Activated CD4-positive, alpha-beta T cell treated with anti-CD3 and anti-CD28 coated beads for 36 hours (primary cell): ENCODE data around the gene SPDYE5. TPM values are rescaled to one million over a fixed set of nuclear protein-coding genes. Genes with fewer than 3 reads are reported as not detected.
"Not testable (repeated sequence)": the region's sequence is repeated elsewhere in the genome, so short reads cannot be mapped to it uniquely, and the experiment has no call there.

ENCODE experiments used
- ATAC-seq: fragments of 200-7000 bp; cut with Tn5 transposase; one replicate; pipeline ENCODE4 v1.10.0; 2021; ENCODE audit warnings: mild to moderate bottlenecking, moderate library complexity
- CTCF ChIA-PET: fragments of 350-600 bp; sonication (Branson Sonifier 250); formaldehyde crosslinking; loops from one replicate; lab custom pipeline; 2021; ENCODE audit warnings: antibody characterized with exemption; lab: Charles Lee
- POLR2A ChIA-PET: fragments of 350-600 bp; sonication (Branson Sonifier 250); formaldehyde crosslinking; loops from one replicate; lab custom pipeline; 2021; ENCODE audit warnings: antibody characterized with exemption, inconsistent platforms; lab: Charles Lee
- DNase-seq: peaks from one replicate; pipeline ENCODE4 v3.0.0-alpha.2; 2020
- H3K27ac Mint-ChIP-seq: one replicate; pipeline ENCODE4 v1.8.0; 2021; ENCODE audit warnings: mixed read lengths
- H3K27me3 Mint-ChIP-seq: one replicate; pipeline ENCODE4 v1.8.0; 2021; ENCODE audit warnings: mixed read lengths
- H3K36me3 Mint-ChIP-seq: one replicate; pipeline ENCODE4 v1.8.0; 2021; ENCODE audit warnings: low read depth, mixed read lengths
- H3K4me1 Mint-ChIP-seq: one replicate; pipeline ENCODE4 v1.8.0; 2021; ENCODE audit warnings: mixed read lengths
- H3K4me3 Mint-ChIP-seq: one replicate; pipeline ENCODE4 v1.8.0; 2021; ENCODE audit warnings: mild to moderate bottlenecking, moderate library complexity, mixed read lengths
- H3K9me3 Mint-ChIP-seq: one replicate; pipeline ENCODE4 v1.8.0; 2021; ENCODE audit warnings: low read depth, mixed read lengths
- intact Hi-C, 2 experiments: fragments of 100-400 bp; cut with DNase I in 1 of 2; cut with micrococcal nuclease in 1 of 2; formaldehyde crosslinking; loops; one replicate each; pipeline versions ENCODE4 v1.14.2 to v1.15.1; 2022 to 2024; cut with DNase I, micrococcal nuclease
- total RNA-seq, 2 experiments: library from RNA; stranded (reverse); gene quantifications; one replicate each; pipeline ENCODE4 v1.2.3, GENCODE V29; 2021

SPDYE5 gene
- total RNA-seq, 2 experiments from 2014 or later, result not detected

DNA sequence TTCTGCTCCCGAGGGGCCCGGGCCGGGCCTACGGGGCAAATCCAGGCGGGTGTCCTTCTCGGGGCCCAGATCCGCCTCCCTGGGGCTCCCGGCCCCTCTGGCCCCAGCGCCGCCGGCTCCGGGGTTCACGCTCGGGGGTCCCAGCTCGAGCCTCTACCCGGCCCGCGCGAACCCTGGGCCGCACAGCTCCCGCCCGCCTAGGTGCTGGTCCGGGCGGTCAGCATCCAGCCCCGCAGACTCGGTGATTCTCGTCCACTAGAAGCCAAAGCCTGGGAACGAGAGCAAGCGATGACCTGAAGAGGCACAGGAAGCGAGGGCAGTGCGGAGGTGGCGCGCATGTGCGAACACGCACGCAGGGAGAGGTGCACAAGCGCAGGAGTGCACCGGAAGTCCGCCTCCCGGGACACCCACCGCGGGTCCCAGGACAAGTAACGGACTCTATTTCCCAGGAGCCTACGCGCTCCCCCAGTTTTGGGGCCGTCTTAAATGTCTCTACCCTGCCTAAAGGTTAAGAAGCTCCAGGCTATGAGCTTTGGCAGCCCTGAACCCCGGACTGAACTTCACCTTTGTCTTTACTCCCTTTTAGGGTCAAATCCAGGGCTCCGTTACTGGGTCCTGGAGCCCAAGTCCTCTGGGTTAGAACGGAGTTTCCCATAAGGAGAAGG is 6.0 kb upstream of the SPDYE5 start, which contains the start of gene POM121C:
TSS of gene POM121C (minus strand) at position 321 of the 665 bp plus-strand sequence. CDS start 44,803 bp downstream, outside the sequence.
- POLR2A ChIA-PET, CTCF ChIA-PET, H3K9me3 Mint-ChIP-seq, H3K4me1 Mint-ChIP-seq, H3K27me3 Mint-ChIP-seq: not testable (repeated sequence)
- Mint-ChIP-seq H3K4me3 (peak within 1 kb of the TSS; percentile 93), H3K27ac (peak within 1 kb of the TSS; percentile 86), H3K36me3 (peaks cover 14% of the 10 kb centered on the region)
- ATAC-seq (peak; percentile 100), DNase-seq (peak; percentile 94)
- intact Hi-C loops, result loop anchor here in 1 of 2 experiments (2.0 to 10.0 kb wide), 3 partner anchors 43 to 253 kb away; partner anchors contain the start of gene HIP1

DNA sequence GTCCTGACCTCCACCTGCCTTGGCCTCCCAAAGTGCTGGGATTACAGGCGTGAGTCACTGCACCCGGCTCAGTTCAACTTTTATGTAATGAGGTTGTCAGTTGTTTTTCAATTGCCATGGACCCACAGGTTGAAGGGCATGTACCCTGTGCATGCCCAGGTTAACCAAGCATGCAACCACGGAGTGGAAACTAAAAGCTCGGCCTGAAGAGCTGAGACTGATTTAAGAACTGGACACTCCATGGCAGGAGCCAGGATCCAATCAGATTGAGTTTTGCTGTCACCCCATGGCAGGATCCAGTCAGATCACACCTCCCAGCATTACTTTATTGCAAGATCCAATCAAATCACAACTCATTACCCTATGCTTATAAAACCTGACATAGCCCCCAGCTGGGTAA is 16.9 kb downstream of the SPDYE5 start:
- H3K27ac Mint-ChIP-seq, CTCF ChIA-PET, DNase-seq, POLR2A ChIA-PET, H3K27me3 Mint-ChIP-seq, H3K4me3 Mint-ChIP-seq, intact Hi-C loops, H3K9me3 Mint-ChIP-seq, H3K36me3 Mint-ChIP-seq, H3K4me1 Mint-ChIP-seq, ATAC-seq: not testable (repeated sequence)

DNA sequence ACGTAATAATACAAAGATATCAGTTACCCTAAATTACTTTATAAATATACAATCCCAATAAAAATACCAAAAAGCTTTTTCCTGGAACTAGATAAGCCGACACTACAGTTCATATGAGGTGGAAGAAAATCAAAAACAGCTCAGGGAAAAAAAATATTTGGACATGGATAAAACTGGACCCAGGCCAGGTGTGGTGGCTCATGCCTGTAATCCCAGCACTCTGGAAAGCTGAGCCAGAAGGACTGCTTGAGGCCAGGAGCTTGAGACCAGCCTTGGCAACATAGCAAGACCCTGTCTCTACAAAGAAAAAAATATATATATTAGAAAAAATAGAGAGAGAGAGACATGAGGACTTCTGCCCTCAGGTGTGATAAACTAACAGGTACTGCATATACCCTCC is 26.7 kb downstream of the SPDYE5 start:
- H3K27ac Mint-ChIP-seq, CTCF ChIA-PET, DNase-seq, H3K27me3 Mint-ChIP-seq, POLR2A ChIA-PET, H3K4me3 Mint-ChIP-seq, ATAC-seq, intact Hi-C loops: not testable (repeated sequence)
- H3K4me1 Mint-ChIP-seq, result peaks cover 14% of the 10 kb centered on the region
- peaks cover 42% of the 10 kb centered on the region for H3K36me3 Mint-ChIP-seq
- H3K9me3 Mint-ChIP-seq, result peaks cover 12% of the 10 kb centered on the region

DNA sequence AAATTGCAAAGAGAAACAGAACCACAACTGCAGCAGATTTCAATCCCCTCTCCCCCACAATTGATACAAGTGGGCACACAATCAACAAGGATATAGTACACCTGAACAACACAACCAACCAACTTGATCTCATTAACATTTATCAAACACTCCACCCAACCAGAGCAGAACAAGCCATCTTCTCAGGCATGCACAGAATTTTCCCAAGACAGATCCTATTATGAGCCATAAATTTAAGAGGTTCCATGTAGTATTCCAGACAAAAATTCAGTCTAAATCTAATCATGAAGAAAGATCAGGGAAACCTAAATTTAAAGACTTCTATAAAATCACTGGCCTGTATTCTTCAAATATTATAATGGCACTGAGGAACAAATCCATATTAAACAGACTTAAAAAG is 29.6 kb downstream of the SPDYE5 start:
- intact Hi-C loops, result loop anchor here in 1 of 2 experiments (10.0 kb wide), 2 partner anchors 123 to 447 kb away; partner anchors contain the start of gene RCC1L
- ATAC-seq, POLR2A ChIA-PET, H3K4me3 Mint-ChIP-seq, CTCF ChIA-PET, DNase-seq, H3K27me3 Mint-ChIP-seq: not testable (repeated sequence)
- H3K9me3 Mint-ChIP-seq, result peaks cover 12% of the 10 kb centered on the region
- peak overlapping the region; percentile 3 for H3K27ac Mint-ChIP-seq
- H3K4me1 Mint-ChIP-seq, result peaks cover 29% of the 10 kb centered on the region
- H3K36me3 Mint-ChIP-seq, result peaks cover 55% of the 10 kb centered on the region

DNA sequence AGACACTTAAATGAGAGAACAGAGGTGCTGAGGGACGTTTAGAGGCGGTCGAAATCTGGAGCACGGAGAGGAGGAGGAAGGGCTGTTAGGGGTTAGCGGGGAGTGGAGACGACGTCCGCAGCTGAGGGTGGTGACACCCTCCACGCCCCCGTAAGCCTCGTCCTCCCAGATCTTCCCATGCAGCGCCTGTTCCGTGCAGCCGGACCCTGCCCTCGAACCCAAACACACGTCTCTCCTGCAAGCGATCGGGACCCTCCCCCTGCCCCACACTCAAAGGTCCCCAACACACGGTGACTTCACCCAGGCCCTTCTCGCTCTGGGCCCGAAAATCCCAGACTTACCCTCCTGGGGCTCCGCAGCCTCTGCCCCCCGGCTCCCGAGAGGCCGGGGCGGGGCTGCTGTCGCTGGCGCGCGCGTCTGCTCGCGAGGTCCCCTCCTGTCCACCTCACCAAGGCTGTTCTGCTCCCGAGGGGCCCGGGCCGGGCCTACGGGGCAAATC is 35.2 kb downstream of the SPDYE5 start:
- H3K27me3 Mint-ChIP-seq, H3K9me3 Mint-ChIP-seq, ATAC-seq, POLR2A ChIA-PET: not testable (repeated sequence)
- Mint-ChIP-seq H3K27ac (peak overlapping the region; percentile 92), H3K4me3 (peak overlapping the region; percentile 96), H3K4me1 (peaks cover 29% of the 10 kb centered on the region), H3K36me3 (peaks cover 31% of the 10 kb centered on the region)
- intact Hi-C loops, result loop anchor here (5.0 to 10.0 kb wide), 4 partner anchors 115 to 452 kb away; partner anchors contain the start of genes HIP1 (in 1 of the 2) and RCC1L (in 1 of the 2)
- peak; percentile 35 for DNase-seq
- CTCF ChIA-PET, result interaction anchor here (0.8 kb wide), 1 partner anchor 248 kb away, joined by 4 read pairs; no protein-coding TSS in a partner anchor

DNA sequence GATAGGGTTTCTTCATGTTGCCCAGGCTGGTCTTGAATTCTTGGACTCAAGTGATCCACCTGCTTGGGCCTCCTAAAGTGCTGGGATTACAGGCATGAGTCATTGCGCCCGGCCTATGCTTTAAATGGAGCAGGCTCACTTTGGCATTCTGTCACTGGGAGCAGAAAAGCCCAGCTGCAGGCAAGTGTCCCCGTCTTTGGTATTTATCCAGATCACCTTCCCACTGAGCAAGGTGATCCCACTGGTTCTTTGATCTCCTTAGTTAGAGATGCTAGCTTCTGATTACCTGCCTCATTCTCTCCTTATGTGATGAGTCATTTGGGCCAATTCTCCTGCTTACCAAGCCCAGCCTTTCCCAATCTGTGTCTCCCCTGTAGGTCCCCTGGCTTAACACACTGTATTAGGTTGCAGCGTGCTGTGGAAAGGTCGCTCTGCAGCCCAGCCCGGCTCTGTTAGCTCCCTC is 39.3 kb downstream of the SPDYE5 start:
- Mint-ChIP-seq H3K4me3 (no peak overlapping the region), H3K36me3 (peaks cover 4% of the 10 kb centered on the region), H3K4me1 (peaks cover 18% of the 10 kb centered on the region), H3K27me3 (no peaks in the 10 kb centered on the region), H3K27ac (no peak overlapping the region), H3K9me3 (no peaks in the 10 kb centered on the region)
- ATAC-seq (no peak), DNase-seq (no peak)
- CTCF ChIA-PET, result no interaction called here
- intact Hi-C loops, result no loop called here
- POLR2A ChIA-PET, result interaction anchor here (0.6 kb wide), 1 partner anchor 240 kb away, joined by 3 read pairs; no protein-coding TSS in a partner anchor

DNA sequence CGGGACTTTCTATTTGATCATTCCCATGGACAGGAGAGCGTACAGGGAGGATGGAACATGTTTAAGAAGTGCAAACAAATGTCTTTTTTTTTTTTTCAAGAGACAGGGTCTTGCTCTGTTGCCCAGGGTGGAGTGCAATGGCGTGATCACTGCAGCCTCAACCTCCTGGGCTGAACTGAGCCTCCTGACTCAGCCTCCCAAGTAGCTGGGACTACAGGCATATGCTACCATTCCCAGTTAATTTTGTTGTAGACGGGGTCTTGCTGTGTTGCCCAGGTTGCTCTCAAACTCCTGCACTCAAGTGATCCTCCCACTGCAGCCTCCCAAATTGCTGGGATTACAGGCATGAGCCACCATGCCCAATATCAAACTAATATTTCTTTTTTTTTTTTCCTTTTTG is 40.5 kb downstream of the SPDYE5 start:
- Mint-ChIP-seq H3K36me3 (no peaks in the 10 kb centered on the region), H3K4me3 (no peak overlapping the region), H3K27me3 (no peaks in the 10 kb centered on the region), H3K4me1 (peaks cover 10% of the 10 kb centered on the region), H3K27ac (no peak overlapping the region), H3K9me3 (no peaks in the 10 kb centered on the region)
- DNase-seq (no peak), ATAC-seq (no peak)
- intact Hi-C loops, result no loop called here
- ChIA-PET CTCF (no interaction called here), POLR2A (no interaction called here)

DNA sequence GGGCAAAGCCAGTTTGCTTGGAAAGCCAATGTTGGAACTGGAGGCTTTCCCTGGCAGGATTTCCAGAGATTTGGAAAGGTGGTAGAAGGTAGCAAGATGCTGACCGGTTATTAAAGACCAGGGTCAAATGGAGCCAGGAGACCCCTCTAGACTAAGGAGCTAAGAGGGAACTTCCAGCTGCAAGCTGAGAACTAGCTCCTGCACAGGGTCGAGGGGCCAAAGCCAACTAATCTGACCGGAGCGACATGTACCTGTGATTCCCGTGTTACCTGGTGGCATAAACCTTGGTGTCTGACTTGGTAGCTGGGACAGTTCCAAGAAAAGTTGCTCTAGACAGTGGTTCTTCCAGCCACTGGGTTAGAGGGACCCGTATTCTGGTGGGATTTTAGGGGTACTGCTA is 41.8 kb downstream of the SPDYE5 start:
- no peaks in the 10 kb centered on the region for H3K9me3 Mint-ChIP-seq
- ATAC-seq (no peak), DNase-seq (no peak)
- H3K4me3 Mint-ChIP-seq, result no peak overlapping the region
- ChIA-PET CTCF (no interaction called here), POLR2A (no interaction called here)
- H3K27me3 Mint-ChIP-seq, result no peaks in the 10 kb centered on the region
- no peak overlapping the region for H3K27ac Mint-ChIP-seq
- peaks cover 8% of the 10 kb centered on the region for H3K4me1 Mint-ChIP-seq
- H3K36me3 Mint-ChIP-seq, result no peaks in the 10 kb centered on the region
- intact Hi-C loops, result no loop called here

DNA sequence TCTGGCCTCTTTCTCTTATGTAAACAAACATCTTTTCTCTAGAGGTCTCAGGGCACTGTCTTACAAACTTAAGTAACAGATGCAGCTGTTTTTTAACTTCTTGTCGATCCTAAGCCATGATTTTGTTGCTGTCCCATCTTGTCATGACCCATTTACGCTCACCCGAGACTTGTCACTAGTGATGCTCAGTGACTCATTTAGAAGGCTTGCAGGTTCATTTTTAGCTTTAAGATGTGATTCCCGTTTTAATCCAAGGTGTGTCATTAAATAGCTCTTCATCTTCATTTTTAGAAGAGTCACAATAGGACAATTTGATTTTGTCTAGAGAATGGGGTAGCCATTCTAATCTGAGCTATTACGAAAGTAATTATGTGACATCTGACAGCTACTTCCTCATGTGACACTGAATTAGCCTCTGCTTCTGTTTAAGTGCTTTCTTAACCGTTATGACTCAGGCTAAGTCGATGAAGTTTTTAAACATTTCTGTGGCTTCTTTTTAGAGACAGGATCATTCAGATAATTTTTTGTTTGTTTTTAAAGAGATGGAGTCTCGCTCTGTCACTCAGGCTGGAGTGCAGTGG is 42.7 kb downstream of the SPDYE5 start:
- H3K36me3 Mint-ChIP-seq, result no peaks in the 10 kb centered on the region
- ATAC-seq (peak; percentile 86), DNase-seq (no peak)
- no peaks in the 10 kb centered on the region for H3K27me3 Mint-ChIP-seq
- ChIA-PET CTCF (interaction anchor here (0.5 to 1.0 kb wide), 3 partner anchors 71 to 498 kb away, joined by 3 to 4 read pairs (median 3); no protein-coding TSS in a partner anchor), POLR2A (no interaction called here)
- H3K4me1 Mint-ChIP-seq, result peaks cover 8% of the 10 kb centered on the region
- intact Hi-C loops, result no loop called here
- no peaks in the 10 kb centered on the region for H3K9me3 Mint-ChIP-seq
- H3K4me3 Mint-ChIP-seq, result no peak overlapping the region
- peak overlapping the region; percentile 32 for H3K27ac Mint-ChIP-seq

DNA sequence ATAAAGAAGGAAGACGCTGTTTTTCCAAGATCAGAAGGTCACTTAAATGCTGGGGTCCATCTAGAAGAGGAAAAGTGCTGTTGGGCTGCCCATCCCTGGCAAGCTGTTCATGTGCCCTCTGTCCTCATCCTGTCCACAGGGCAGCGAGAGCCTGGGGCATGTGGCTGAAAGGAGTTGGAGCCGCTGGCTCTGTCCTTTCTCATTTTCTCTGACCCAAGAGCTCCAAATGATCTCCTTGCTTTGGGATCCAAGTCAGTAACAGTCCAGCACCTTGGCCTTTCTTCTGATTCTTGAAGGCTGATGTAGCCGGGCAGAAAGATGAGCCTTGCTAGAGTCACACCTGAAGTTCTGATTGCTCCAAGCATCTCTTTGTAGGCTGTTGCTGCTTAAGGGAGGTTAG is 44.4 kb downstream of the SPDYE5 start:
- peaks cover 8% of the 10 kb centered on the region for H3K4me1 Mint-ChIP-seq
- intact Hi-C loops, result no loop called here
- no peak overlapping the region for H3K27ac Mint-ChIP-seq
- ATAC-seq (no peak), DNase-seq (no peak)
- CTCF ChIA-PET, result no interaction called here
- POLR2A ChIA-PET, result no interaction called here
- no peaks in the 10 kb centered on the region for H3K9me3 Mint-ChIP-seq
- H3K27me3 Mint-ChIP-seq, result no peaks in the 10 kb centered on the region
- H3K4me3 Mint-ChIP-seq, result no peak overlapping the region
- no peaks in the 10 kb centered on the region for H3K36me3 Mint-ChIP-seq

DNA sequence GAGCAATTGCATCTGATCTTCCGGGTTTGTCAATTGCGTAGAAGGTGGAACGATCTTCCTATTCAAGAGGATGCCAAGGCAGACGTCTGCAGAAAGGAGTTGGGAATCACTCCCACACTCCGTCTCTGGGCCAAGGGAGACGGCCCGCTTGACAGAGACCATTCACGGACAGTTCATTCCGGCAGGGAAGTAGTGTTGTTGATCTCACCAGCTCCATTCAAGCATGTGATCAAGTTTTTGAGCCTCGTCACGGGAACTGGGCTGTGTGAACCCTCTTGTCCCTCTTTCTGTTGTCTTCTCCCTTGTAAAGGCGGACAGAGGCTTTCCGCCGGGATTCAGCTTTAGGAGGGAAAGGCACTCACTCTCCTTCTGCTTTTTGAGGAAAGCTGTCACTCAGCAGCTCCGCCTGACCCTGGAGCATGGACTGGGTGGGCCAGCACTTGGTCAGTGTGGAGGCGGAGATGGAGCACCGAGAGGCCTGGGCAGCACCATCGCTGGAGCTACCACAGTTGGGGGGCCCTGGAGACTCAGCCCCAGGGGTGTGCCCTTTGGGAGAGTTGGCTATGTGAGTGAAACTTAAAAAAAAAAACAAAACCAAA is 44.9 kb downstream of the SPDYE5 start:
- H3K27me3 Mint-ChIP-seq, result no peaks in the 10 kb centered on the region
- no peak overlapping the region for H3K27ac Mint-ChIP-seq
- no peak overlapping the region for H3K4me3 Mint-ChIP-seq
- ChIA-PET CTCF (no interaction called here), POLR2A (no interaction called here)
- ATAC-seq (no peak), DNase-seq (no peak)
- H3K36me3 Mint-ChIP-seq, result no peaks in the 10 kb centered on the region
- H3K4me1 Mint-ChIP-seq, result peaks cover 8% of the 10 kb centered on the region
- intact Hi-C loops, result no loop called here
- H3K9me3 Mint-ChIP-seq, result no peaks in the 10 kb centered on the region
